ENCODE results near the gene OPCML.

Gene OPCML

GRCh38 chr11:133127741-133128140 lies 404.6 kb downstream of the OPCML start:
- Histone ChIP-seq H3K36me3 (no peaks in the 10 kb centered on the region), H3K4me1 (ENCODE audit: control insufficient read depth in 1 of 2, insufficient read depth in 1 of 2, low read depth in 1 of 2, low read length in 1 of 2) (no peaks in the 10 kb centered on the region), H3K27me3 (no peaks in the 10 kb centered on the region), H3K9me3 (no peaks in the 10 kb centered on the region), H3K27ac (no peak overlapping the region), H3K4me3 (ENCODE audit: low read depth in 1 of 2, low read length in 1 of 2) (no peak overlapping the region)
- no peak for TF ChIP-seq CTCF (IDR thresholded peaks at IDR 0.05)

GRCh38 chr11:133123796-133124195 lies 408.5 kb downstream of the OPCML start:
- H3K9me3 ChIP-seq = no peaks in the 10 kb centered on the region

GRCh38 chr11:133123366-133123765 lies 408.9 kb downstream of the OPCML start:
- H3K27me3 ChIP-seq = no peaks in the 10 kb centered on the region
- no peaks in the 10 kb centered on the region for H3K4me1 ChIP-seq (ENCODE audit: control insufficient read depth in 1 of 2, insufficient read depth in 1 of 2, low read depth in 1 of 2, low read length in 1 of 2)
- no peaks in the 10 kb centered on the region for H3K36me3 ChIP-seq
- TF ChIP-seq CTCF (IDR thresholded peaks at IDR 0.05) = no peak
- H3K4me3 ChIP-seq (ENCODE audit: low read depth in 1 of 2, low read length in 1 of 2) = no peak overlapping the region
- no peak overlapping the region for H3K27ac ChIP-seq
- no peaks in the 10 kb centered on the region for H3K9me3 ChIP-seq

More at GRCh38 chr11:133123796-133124195, 408.5 kb downstream of the OPCML start:
- H3K4me1 ChIP-seq (ENCODE audit: control insufficient read depth in 1 of 2, insufficient read depth in 1 of 2, low read depth in 1 of 2, low read length in 1 of 2) = no peaks in the 10 kb centered on the region
- H3K36me3 ChIP-seq = no peaks in the 10 kb centered on the region
- TF ChIP-seq CTCF (IDR thresholded peaks at IDR 0.05) = no peak
- H3K27me3 ChIP-seq = no peaks in the 10 kb centered on the region
- H3K27ac ChIP-seq = no peak overlapping the region
- no peak overlapping the region for H3K4me3 ChIP-seq (ENCODE audit: low read depth in 1 of 2, low read length in 1 of 2)

GRCh38 chr11:133122256-133122655 lies 410.0 kb downstream of the OPCML start:
- no peak for TF ChIP-seq CTCF (IDR thresholded peaks at IDR 0.05)
- no peak overlapping the region for H3K4me3 ChIP-seq (ENCODE audit: low read depth in 1 of 2, low read length in 1 of 2)
- no peaks in the 10 kb centered on the region for H3K27me3 ChIP-seq
- H3K9me3 ChIP-seq = no peaks in the 10 kb centered on the region
- no peak overlapping the region for H3K27ac ChIP-seq
- H3K4me1 ChIP-seq (ENCODE audit: control insufficient read depth in 1 of 2, insufficient read depth in 1 of 2, low read depth in 1 of 2, low read length in 1 of 2) = no peaks in the 10 kb centered on the region
- no peaks in the 10 kb centered on the region for H3K36me3 ChIP-seq

GRCh38 chr11:133118563-133119268 lies 413.6 kb downstream of the OPCML start:
- no peak for TF ChIP-seq CTCF (IDR thresholded peaks at IDR 0.05)
- Histone ChIP-seq H3K27me3 (no peaks in the 10 kb centered on the region), H3K9me3 (no peaks in the 10 kb centered on the region), H3K4me3 (ENCODE audit: low read depth in 1 of 2, low read length in 1 of 2) (no peak overlapping the region), H3K36me3 (no peaks in the 10 kb centered on the region), H3K27ac (no peak overlapping the region), H3K4me1 (ENCODE audit: control insufficient read depth in 1 of 2, insufficient read depth in 1 of 2, low read depth in 1 of 2, low read length in 1 of 2) (no peaks in the 10 kb centered on the region)
